ENCODE data around the gene PHF12.
A peak's percentile ranks its signal among the peaks of the same experiment; 100 is the strongest.

PHF12 gene

GRCh38 chr17:28902819-28903545 lies 48.3 kb downstream of the PHF12 start, which contains the start of gene DHRS13:
Gene DHRS13, minus strand, starts transcription at chr17:28903079. Its CDS starts 135 bp downstream, at chr17:28902944.
- Histone ChIP-seq H3K4me2 (ENCODE audit: insufficient read depth, low read length) (peak within 1 kb of the TSS; percentile 86), H3K27ac (ENCODE audit: low read length) (peak within 1 kb of the TSS; percentile 73), H3K4me3 (ENCODE audit: low read depth in 1 of 2, low read length in 2 of 2) (peak within 1 kb of the TSS; percentile 69 to 73), H3K79me2 (ENCODE audit: insufficient read depth, low read length) (peaks cover 19% of the 10 kb centered on the region), H3K4me1 (ENCODE audit: insufficient read depth, low read length) (peaks cover 34% of the 10 kb centered on the region), H3K36me3 (ENCODE audit: insufficient read depth, low read length) (peaks cover 41% of the 10 kb centered on the region), H3K27me3 (ENCODE audit: insufficient read depth, low read length, poor library complexity) (no peaks in the 10 kb centered on the region), H3K9ac (ENCODE audit: low read depth, low read length) (peak within 1 kb of the TSS; percentile 88), H4K20me1 (ENCODE audit: insufficient read depth, low read length) (peaks cover 9% of the 10 kb centered on the region), H3K9me3 (ENCODE audit: insufficient read depth, low read length, severe bottlenecking) (no peaks in the 10 kb centered on the region), H2AFZ (ENCODE audit: low read depth, low read length) (peak within 1 kb of the TSS; percentile 89)
- TF ChIP-seq EZH2 (IDR thresholded peaks at IDR 0.05; ENCODE audit: borderline replicate concordance, low read depth, low read length, severe bottlenecking), result no peak
- TF ChIP-seq, protein P1, sequence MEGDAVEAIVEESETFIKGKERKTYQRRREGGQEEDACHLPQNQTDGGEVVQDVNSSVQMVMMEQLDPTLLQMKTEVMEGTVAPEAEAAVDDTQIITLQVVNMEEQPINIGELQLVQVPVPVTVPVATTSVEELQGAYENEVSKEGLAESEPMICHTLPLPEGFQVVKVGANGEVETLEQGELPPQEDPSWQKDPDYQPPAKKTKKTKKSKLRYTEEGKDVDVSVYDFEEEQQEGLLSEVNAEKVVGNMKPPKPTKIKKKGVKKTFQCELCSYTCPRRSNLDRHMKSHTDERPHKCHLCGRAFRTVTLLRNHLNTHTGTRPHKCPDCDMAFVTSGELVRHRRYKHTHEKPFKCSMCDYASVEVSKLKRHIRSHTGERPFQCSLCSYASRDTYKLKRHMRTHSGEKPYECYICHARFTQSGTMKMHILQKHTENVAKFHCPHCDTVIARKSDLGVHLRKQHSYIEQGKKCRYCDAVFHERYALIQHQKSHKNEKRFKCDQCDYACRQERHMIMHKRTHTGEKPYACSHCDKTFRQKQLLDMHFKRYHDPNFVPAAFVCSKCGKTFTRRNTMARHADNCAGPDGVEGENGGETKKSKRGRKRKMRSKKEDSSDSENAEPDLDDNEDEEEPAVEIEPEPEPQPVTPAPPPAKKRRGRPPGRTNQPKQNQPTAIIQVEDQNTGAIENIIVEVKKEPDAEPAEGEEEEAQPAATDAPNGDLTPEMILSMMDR (IDR thresholded peaks at IDR 0.05; ENCODE audit: borderline replicate concordance, extremely low read depth, low read length, poor library complexity, severe bottlenecking), result peak; percentile 97
- ATAC-seq (ENCODE audit: insufficient read depth, low read depth), result peak; percentile 91
- peak; percentile 89 for DNase-seq

- Histone ChIP-seq H3K4me1 (ENCODE audit: insufficient read depth, low read length) (peaks cover 42% of the 10 kb centered on the region), H2AFZ (ENCODE audit: low read depth, low read length) (peak overlapping the region; percentile 89), H3K4me3 (ENCODE audit: low read depth in 1 of 2, low read length in 2 of 2) (peak overlapping the region; percentile 69 to 73), H3K27ac (ENCODE audit: low read length) (peak overlapping the region; percentile 73), H4K20me1 (ENCODE audit: insufficient read depth, low read length) (peaks cover 8% of the 10 kb centered on the region), H3K79me2 (ENCODE audit: insufficient read depth, low read length) (peaks cover 19% of the 10 kb centered on the region), H3K9ac (ENCODE audit: low read depth, low read length) (peak overlapping the region; percentile 88), H3K36me3 (ENCODE audit: insufficient read depth, low read length) (peaks cover 32% of the 10 kb centered on the region), H3K4me2 (ENCODE audit: insufficient read depth, low read length) (peak overlapping the region; percentile 86), H3K27me3 (ENCODE audit: insufficient read depth, low read length, poor library complexity) (no peaks in the 10 kb centered on the region), H3K9me3 (ENCODE audit: insufficient read depth, low read length, severe bottlenecking) (no peaks in the 10 kb centered on the region)
- peak; percentile 43 for ATAC-seq (ENCODE audit: insufficient read depth, low read depth)
- DNase-seq, result peak; percentile 60
- TF ChIP-seq, protein P1 (IDR thresholded peaks at IDR 0.05; ENCODE audit: borderline replicate concordance, extremely low read depth, low read length, poor library complexity, severe bottlenecking), result no peak
- no peak for TF ChIP-seq EZH2 (IDR thresholded peaks at IDR 0.05; ENCODE audit: borderline replicate concordance, low read depth, low read length, severe bottlenecking)
Measured at GRCh38 chr17:28901866-28902818, 49.2 kb downstream of the PHF12 start.

DNA sequence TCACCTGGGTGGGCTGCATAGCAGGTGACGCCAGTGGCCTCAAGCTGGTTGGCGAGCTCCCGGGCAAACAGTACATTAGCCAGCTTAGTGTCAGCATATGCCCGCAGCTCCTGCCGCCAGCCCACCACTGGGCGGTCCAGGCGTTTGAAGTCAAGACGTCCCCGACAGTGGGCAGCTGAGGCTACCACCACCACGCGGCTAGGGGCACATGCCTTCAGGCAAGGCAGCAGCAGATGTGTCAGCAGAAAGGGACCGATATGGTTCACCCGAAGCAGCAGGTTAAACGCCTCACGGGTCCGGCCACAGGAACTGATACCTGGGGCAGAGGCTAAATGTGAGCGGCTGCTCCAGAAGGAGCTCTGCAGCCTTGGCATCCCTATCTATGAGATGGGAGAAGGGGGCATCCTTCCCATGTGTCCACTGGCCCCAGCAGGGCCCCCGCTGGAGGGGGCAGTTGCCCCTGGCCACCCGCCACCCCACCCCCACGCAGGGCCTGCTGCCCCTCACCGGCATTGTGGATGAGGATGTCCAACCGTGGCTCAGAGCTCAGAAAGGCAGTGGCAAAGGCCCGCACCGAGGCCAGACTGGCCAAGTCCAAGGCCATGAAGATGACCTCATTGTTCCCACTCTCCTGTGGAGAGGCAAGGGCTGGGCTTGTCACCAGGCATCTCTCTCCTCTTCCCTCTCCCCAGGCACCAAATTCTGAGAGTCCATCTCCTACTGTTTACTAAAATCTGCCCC lies 50.2 kb downstream of the PHF12 start:
- H3K9ac ChIP-seq (ENCODE audit: low read depth, low read length), result peak overlapping the region; percentile 88
- peaks cover 19% of the 10 kb centered on the region for H3K79me2 ChIP-seq (ENCODE audit: insufficient read depth, low read length)
- H3K27ac ChIP-seq (ENCODE audit: low read length), result no peak overlapping the region; the same call in 1 of the 2 replicates
- H2AFZ ChIP-seq (ENCODE audit: low read depth, low read length), result no peak overlapping the region
- no peaks in the 10 kb centered on the region for H3K27me3 ChIP-seq (ENCODE audit: insufficient read depth, low read length, poor library complexity)
- peak overlapping the region in 1 of 2 experiments; percentile 73; a peak in 2 of 4 replicates for H3K4me3 ChIP-seq (ENCODE audit: low read depth in 1 of 2, low read length in 2 of 2)
- H3K4me2 ChIP-seq (ENCODE audit: insufficient read depth, low read length), result peak overlapping the region; percentile 86
- peaks cover 51% of the 10 kb centered on the region for H3K4me1 ChIP-seq (ENCODE audit: insufficient read depth, low read length)
- DNase-seq (no peak), ATAC-seq (ENCODE audit: insufficient read depth, low read depth) (no peak)
- TF ChIP-seq, protein P1 (IDR thresholded peaks at IDR 0.05; ENCODE audit: borderline replicate concordance, extremely low read depth, low read length, poor library complexity, severe bottlenecking), result no peak
- no peak for TF ChIP-seq EZH2 (IDR thresholded peaks at IDR 0.05; ENCODE audit: borderline replicate concordance, low read depth, low read length, severe bottlenecking)
- no peaks in the 10 kb centered on the region for H3K9me3 ChIP-seq (ENCODE audit: insufficient read depth, low read length, severe bottlenecking)
- H3K36me3 ChIP-seq (ENCODE audit: insufficient read depth, low read length), result peaks cover 23% of the 10 kb centered on the region
- peaks cover 7% of the 10 kb centered on the region for H4K20me1 ChIP-seq (ENCODE audit: insufficient read depth, low read length)

Measured in DND-41 (cell line).